NCI-H345 treated with DMSO at 0.1 percent for 48 hours (cell line): ENCODE results near the gene TPI1.
"Not testable (repeated sequence)": the region's sequence is repeated elsewhere in the genome, so short reads cannot be mapped to it uniquely, and the experiment has no call there.

Source experiments
- DNase-seq: peaks from one replicate; lab custom pipeline; 2025; ENCODE audit not compliant: unreplicated experiment; lab: John Stamatoyannopoulos, UW

TPI1 gene

DNA sequence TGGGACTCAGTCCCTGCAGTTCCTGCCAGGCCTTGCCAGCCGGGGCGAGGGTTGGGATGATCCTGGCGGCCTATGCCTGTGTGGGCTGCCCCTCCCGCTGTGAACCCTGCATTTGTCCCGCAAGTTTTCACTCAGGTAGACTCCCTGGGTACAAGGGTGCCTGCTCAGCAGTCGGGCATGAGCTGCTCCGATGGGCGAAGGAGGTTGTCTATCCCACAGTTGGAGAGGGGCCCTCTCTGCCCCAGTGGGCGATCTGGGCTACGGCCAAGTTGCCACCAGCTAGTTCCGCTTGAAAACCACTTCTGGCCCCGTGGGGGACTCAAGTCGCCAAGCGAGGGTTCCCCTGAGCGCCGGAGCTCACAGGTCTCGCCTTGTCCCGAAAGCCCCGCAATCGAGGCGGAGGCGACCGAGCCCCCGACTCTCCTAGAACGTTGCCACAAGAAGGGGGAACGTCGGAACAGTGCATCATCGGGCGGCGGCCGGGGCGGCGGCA is 365 bp upstream of the TPI1 start:
- DNase-seq, result no peak

DNA sequence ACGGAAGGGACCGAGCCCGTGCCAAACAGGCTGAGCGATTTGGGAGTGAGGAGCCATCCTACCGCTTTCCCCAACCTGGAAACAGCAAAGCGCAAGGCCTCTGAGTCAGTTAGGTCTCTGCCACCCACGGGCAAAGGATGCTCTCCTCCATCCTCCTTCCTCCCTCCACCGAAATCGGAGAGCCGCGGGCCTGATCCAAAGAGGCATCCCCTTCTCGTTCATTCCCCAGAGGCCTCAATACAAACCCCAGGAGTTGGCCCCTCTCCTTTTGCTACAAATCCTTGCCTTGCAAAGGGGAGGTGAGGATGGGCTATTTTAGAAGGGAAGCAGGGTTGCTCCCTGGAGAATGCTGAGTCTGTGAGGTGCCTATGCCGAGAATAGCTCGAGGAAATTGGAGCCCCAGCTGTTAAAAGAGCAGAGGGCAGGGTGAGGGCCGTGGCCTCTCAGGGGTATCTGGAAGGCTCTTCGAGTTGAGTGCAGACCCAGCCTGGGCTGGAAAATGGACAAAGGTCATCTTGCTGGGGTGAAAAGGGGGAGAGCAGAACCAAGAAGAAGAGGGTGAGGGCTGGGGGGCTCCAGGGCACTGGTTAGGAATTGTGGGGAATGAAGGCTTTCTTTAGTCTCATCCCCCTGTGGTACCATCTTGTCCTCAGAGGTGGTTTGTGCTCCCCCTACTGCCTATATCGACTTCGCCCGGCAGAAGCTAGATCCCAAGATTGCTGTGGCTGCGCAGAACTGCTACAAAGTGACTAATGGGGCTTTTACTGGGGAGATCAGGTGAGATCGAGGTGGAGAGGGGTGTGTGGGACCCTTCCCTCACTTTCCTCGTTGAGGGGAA is 1.1 kb downstream of the TPI1 start:
- DNase-seq, result no peak

- DNase-seq, result peak; percentile 20
These were observed 2.0 kb downstream of the TPI1 start for GRCh38 chr12:6869049-6870021.

GRCh38 chr12:6870304-6870703 is 3.0 kb downstream of the TPI1 start:
- DNase-seq, result not testable (repeated sequence)

DNA sequence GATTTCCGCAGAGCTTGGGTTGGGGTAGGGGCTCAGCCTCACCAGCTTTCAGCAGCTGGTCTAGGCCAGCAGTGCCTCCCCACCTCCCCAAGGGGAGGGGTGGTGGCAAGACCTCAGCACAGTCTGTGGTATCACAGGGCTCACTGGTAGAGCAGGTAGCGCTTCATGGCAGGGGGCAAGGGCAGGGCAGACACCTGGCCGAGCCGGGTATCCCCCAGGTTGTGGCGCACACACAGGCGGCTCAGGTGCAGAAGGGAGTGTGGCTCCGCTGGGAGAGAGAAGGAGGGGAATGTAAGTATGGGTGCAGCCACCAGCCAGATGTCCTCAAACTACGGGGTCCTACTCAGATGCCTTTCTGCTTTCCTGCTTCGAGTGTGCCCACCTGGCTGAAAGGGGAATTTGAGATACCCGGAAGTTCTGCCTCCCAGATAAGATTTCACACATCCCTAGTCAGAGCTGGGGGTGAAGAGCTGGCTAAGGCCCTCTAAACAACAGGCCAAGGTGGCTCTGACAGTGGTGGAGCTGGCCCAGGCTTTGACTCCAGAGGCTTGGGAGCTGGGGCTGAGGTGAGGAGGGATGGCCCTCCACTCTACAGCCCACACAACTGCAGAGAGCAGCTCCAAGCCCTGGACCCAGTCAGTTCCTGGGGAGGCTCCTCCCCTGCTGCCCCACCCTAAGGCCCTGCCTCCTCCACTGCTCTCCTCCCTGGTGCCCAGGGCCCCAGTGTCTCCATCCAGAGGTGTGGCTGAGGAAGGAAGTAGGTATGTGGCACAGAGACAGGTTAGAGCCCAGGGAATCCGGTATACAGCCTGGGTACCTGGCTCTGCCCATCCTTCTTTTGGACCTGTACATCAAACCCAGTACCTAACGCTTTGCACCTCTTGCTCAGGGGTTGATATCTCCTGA is 4.0 kb downstream of the TPI1 start:
- DNase-seq, result peak; percentile 24

- DNase-seq, result peak; percentile 47
These were observed 5.0 kb downstream of the TPI1 start for GRCh38 chr12:6872073-6873048.

DNA sequence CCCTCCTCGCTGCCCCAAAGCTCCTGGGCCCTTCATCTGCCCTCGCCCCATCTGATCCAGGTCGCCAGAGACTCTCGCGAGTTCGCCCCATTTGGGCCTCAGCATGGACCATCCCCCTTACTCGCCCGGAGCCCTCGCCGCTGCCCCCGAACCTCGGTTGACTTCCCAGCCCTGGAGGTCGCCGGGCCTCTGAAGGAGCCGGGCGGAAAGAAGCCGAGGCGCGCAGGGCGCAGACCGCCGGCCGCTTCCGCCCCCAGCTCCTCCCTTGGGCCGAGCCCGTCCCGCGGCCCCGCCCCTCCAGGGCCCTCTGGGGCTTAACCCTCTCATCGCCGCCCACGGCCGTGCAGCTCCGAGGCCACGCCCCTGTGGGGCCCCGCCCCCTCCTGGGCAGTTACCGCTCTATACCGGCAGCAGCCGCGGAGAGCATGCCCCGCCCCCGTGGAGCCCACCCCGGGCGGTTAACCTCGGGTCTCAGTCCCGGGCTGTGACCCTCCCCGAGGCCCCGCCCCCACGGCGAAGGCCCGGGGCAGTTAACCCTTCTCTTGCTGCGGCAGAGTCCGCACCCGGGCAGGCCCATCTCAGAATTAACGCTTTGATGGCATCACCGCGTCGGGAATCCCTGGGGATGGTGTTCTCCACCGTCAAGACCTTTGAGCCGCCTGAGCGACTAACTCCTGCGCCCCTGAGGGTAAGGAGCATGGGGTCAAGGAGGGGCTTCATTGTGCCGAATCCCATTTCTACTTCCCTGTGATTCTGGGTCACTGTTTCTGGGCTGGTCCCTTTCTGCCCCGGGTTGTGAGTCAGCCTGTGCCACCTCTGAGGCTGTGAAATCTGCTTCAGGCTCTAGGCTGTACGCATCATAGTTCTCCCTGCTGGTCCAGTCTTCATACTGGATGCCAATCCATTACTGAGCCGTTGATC is 6.0 kb downstream of the TPI1 start, which contains the start of gene SPSB2:
SPSB2 (minus strand) TSS at position 210 of the 921 bp plus-strand sequence. CDS start 402 bp downstream, outside the sequence.
- peak; percentile 92 for DNase-seq

DNA sequence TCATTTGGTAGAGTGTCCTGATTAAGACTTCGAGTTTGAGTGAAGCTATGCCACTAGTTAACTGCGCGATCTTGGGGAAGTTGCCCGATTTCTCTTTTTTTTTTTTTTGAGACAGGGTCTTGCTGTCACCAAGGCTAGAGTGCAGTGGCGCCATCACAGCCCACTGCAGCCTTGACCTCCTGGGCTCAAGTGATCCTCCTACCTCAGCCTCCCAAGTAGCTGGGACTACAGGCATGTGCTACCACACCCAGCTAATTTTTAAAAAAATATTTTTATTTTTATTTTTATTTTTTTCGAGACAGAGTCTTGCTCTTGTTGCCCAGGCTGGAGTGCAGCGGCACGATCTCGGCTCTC is 6.7 kb downstream of the TPI1 start:
- not testable (repeated sequence) for DNase-seq

DNA sequence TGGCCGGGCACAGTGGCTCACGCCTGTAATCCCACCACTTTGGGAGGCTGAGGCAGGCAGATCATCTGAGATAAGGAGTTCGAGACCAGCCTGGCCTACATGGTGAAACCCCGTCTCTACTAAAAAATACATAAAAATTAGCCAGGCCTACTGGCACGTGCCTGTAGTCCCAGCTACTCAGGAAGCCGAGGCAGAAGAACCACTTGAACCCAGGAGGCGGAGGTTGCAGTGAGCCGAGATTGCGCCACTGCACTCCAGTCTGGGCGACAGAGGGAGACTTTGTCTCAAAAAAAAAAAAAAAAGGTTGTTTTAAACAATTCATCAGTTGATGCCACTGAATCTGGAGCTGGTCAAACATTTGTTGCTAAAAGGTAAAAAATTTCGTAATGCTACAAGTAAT is 12.5 kb downstream of the TPI1 start:
- not testable (repeated sequence) for DNase-seq

DNA sequence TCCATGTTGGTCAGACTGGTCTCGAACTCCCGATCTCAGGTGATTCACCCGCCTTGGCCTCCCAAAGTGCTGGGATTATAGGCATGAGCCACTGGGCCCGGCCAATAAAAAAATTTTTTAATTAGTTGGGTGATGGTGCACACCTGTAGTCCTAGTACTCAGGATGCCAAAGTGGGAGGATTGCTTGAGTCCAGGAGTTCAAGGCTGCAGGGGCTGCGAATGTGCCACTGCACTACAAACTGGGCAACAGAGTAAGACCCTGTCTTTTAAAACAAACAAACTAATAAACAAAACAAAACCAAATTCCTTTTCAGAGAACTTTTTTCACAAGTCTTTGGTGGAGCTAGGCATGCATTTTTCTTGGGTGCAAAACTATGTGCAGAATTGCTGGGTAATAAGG is 15.9 kb downstream of the TPI1 start:
- no peak for DNase-seq

GRCh38 chr12:6883683-6884082 is 16.4 kb downstream of the TPI1 start:
- no peak for DNase-seq

DNA sequence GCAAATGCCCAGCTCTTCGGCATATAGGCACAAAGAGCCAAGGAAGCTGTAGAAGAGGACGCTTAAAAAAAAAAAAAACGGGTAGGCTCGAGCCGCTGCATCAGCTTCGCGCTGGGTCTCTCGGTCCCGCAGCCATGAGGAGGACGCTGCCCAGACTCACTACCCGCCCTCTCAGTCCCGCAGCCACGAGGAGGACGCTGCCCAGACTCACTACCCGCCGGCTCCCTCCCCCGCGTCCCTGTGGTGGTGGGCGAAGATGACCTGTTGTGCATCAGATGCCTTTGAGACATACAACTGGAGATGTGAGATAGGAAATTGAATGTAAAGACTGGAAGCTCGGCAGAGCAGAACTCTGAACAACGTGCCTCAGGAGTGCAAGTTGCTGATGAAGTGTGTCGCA is 17.2 kb downstream of the TPI1 start:
- no peak for DNase-seq

GRCh38 chr12:6886206-6886999 is 19.1 kb downstream of the TPI1 start:
- DNase-seq, result not testable (repeated sequence)

GRCh38 chr12:6887460-6887859 is 20.1 kb downstream of the TPI1 start:
- DNase-seq, result no peak

DNA sequence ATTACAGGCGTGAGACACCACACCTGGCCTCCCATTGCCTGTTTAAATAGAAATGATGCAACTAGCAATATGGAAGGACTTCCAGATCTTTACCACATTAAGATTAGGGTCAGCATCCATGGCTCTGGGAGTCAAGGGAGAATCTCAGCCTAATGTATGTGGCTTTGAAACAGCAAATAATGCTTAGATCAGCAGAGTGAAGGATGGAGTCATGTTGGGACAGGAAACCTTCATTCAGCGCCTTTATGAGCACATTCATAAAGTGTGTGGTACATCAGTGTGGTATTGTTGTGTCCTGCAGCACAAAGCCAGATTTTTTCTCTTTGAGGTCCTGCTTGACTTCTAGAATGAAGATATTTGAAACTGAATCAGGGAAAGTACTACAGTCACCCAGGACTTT is 21.0 kb downstream of the TPI1 start:
- no peak for DNase-seq

GRCh38 chr12:6888794-6889193 is 21.5 kb downstream of the TPI1 start:
- DNase-seq, result not testable (repeated sequence)

DNA sequence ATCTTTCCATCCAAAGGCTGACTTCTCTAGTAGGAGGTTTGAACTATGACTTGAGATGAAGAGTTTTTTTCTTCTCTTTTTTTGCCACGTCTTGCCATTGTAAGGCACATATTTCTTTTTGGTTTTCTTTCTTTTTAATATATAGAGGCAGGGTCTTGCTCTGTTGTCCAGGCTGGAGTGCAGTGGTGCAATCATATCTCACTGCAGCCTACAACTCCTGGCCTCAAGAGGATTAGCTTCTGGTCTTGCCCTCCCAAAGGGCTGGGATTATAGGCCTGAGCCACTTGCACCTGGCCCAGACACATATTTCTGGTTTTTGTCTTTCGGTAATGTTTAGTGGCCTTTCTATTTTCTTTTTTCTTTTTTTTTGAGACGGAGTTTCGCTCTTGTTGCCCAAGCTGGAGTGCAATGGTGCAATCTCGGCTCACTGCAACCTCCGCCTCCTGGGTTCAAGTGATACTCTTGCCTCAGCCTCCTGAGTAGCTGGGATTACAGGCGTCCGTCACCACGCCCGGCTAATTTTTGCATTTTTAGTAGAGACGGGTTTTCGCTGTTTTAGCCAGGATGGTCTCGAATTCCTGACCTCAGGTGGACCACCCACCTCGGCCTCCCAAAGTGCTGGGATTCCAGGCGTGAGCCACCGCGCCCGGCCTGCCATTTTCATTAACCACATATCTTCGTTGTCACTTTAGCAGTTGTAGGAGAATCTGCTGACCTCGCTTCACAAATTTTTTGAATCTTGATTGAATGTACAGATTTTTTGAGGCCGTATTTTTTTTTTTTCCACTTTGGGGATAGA is 22.6 kb downstream of the TPI1 start:
- DNase-seq, result not testable (repeated sequence)
